ENCODE measurements around the gene MAP4.

- TF ChIP-seq ARNTL (CRISPR knock-in tag; IDR thresholded peaks at IDR 0.05; ENCODE audit: borderline replicate concordance, low read depth) (no peak), PPARA (CRISPR knock-in tag; IDR thresholded peaks at IDR 0.05; ENCODE audit: borderline replicate concordance) (no peak), CSRNP3 (CRISPR knock-in tag; IDR thresholded peaks at IDR 0.05) (no peak), ZFP3 (CRISPR knock-in tag; IDR thresholded peaks at IDR 0.05) (no peak), PATZ1 (CRISPR knock-in tag; IDR thresholded peaks at IDR 0.05; ENCODE audit: borderline replicate concordance) (no peak), CREB5 (CRISPR knock-in tag; IDR thresholded peaks at IDR 0.05; ENCODE audit: low read depth) (no peak), ZFP30 (CRISPR knock-in tag; IDR thresholded peaks at IDR 0.05) (no peak), TCF4 (CRISPR knock-in tag; IDR thresholded peaks at IDR 0.05; ENCODE audit: borderline replicate concordance) (no peak), BACH2 (CRISPR knock-in tag; IDR thresholded peaks at IDR 0.05; ENCODE audit: borderline replicate concordance) (no peak), CSDC2 (CRISPR knock-in tag; IDR thresholded peaks at IDR 0.05) (no peak)
These were observed 211.6 kb downstream of the MAP4 start for GRCh38 chr3:47804577-47804976.
